Erythroblast (primary cell): ENCODE measurements around the gene MAPK10.

ENCODE experiments used
- GATA1 ChIP-seq: IDR thresholded peaks from 2 replicates; pipeline ENCODE4 v1.6.1; 2011; ENCODE audit warnings: low read depth, mild to moderate bottlenecking, control low read depth, low read length, moderate library complexity
- POLR2A ChIP-seq: IDR thresholded peaks from 2 replicates; pipeline ENCODE4 v1.6.1; 2011; ENCODE audit warnings: mild to moderate bottlenecking, low read length

DNA sequence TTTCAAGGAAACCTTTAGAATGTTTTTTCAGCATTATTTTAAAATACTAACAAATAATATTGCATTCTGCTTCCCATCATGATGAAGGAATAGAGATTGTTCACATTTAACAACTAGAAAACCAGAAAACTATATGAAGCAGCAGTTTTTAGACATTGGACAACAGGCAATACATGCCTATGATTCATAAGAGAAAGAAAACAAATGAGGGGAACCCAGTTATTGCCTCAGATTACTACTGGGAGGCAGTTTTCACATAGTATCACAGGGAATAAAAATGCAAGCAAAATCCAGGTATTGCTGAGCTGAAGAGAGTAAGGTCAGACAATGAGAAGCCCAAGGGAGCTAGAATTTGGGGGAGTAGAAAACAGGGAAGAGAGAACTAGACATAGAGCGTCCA lies 373.6 kb downstream of the MAPK10 start:
- no peak for TF ChIP-seq POLR2A
- no peak for TF ChIP-seq GATA1
